ENCODE data around the gene TRIM29.

Gene TRIM29

DNA sequence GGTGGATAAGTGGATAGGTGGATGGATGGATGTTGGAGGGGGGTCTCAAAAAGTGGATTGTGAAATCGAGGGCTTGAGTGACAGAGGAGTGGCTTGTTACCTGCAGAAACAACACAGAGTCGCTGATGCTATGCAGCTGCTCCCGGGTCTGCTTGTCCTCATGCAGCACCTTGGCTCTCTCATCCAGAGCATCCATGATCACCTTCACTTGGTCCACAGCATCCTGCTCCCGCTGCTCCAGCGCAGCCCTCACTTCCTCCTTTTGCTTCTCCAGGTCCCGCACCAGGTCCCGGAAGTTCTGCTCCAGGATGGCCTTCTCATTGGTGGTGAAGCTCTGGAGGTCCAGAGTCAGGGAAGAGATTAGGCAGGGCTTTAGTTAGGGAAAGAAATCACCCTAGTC, 10.7 kb downstream of the TRIM29 start:
- DNase-seq (ENCODE audit: low read depth), result no peak
- TF ChIP-seq CTCF (conservative IDR thresholded peaks at IDR 0.05; ENCODE audit: control insufficient read depth, insufficient read depth, low read depth, low read length), result no peak
- no peak overlapping the region for H3K4me3 ChIP-seq (ENCODE audit: control insufficient read depth, low read depth, low read length)

DNA sequence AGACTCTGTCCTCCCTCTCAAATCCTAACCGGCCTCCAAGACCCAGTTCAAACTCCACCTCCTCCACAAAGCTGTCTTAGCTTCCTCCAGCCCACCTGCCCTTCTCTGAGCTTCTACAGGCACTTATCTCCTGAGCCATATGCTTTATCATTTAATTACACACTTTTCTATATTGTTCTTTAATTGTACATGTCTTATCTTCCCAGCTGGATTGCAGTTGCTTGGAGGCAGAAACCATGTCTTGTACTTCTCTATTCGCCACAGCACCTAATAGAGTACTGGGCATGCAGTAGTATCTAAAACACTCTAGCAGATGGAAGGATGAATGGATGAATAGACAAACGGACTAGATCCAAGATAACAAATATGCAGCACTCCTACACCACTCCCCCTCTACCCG, 11.3 kb downstream of the TRIM29 start:
- DNase-seq (ENCODE audit: low read depth), result no peak
- TF ChIP-seq CTCF (conservative IDR thresholded peaks at IDR 0.05; ENCODE audit: control insufficient read depth, insufficient read depth, low read depth, low read length), result no peak
- H3K4me3 ChIP-seq (ENCODE audit: control insufficient read depth, low read depth, low read length), result no peak overlapping the region

- TF ChIP-seq CTCF (conservative IDR thresholded peaks at IDR 0.05; ENCODE audit: control insufficient read depth, insufficient read depth, low read depth, low read length), result no peak
- no peak overlapping the region for H3K4me3 ChIP-seq (ENCODE audit: control insufficient read depth, low read depth, low read length)
- DNase-seq (ENCODE audit: low read depth), result no peak
These were observed 12.4 kb downstream of the TRIM29 start for GRCh38 chr11:120125509-120125908.

DNA sequence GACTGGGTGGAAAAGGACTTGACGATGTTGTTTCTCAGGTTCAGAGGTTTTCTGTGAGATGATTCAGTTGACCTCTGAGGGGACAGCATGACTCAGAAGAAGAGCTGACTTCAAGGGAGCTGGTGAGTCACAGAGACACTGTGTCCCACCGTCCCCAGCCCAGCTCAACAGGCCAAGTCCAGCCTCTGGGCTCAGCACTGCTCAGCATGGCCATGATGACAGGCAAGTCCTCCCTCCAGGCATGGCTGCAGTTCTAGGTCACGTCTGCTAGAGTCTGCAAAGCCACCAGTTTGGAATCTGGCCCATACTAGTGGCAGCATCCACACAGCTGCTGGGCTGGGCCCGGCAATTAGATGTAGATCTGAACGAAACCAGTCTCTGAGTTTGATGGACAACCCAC, 12.9 kb downstream of the TRIM29 start:
- peak; percentile 81 for DNase-seq (ENCODE audit: low read depth)
- H3K4me3 ChIP-seq (ENCODE audit: control insufficient read depth, low read depth, low read length), result no peak overlapping the region
- TF ChIP-seq CTCF (conservative IDR thresholded peaks at IDR 0.05; ENCODE audit: control insufficient read depth, insufficient read depth, low read depth, low read length), result no peak

GRCh38 chr11:120124355-120124754, 13.6 kb downstream of the TRIM29 start:
- DNase-seq (ENCODE audit: low read depth), result no peak
- no peak for TF ChIP-seq CTCF (conservative IDR thresholded peaks at IDR 0.05; ENCODE audit: control insufficient read depth, insufficient read depth, low read depth, low read length)
- no peak overlapping the region for H3K4me3 ChIP-seq (ENCODE audit: control insufficient read depth, low read depth, low read length)

DNA sequence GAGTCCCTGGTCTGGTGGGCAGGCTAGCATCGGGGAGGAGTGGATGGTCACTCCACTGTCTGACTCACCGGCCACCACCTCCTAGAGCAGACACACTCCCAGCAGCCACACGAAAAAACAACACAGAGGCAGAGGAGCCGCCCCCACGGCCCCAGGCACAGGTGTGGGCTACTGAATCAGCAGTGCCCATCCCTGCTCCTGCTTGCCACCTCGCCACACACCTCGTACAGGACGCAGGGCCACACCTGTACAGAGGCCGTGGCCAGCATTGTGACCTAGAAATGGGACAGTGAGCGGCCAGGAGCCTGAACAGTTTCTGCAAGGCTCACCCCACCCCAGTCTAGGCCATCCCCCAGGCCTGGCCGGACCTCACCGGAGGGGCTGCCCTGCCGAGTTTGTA, 14.0 kb downstream of the TRIM29 start:
- DNase-seq (ENCODE audit: low read depth), result no peak
- H3K4me3 ChIP-seq (ENCODE audit: control insufficient read depth, low read depth, low read length), result no peak overlapping the region
- no peak for TF ChIP-seq CTCF (conservative IDR thresholded peaks at IDR 0.05; ENCODE audit: control insufficient read depth, insufficient read depth, low read depth, low read length)

Measured in fibroblast of mammary gland (primary cell).